ENCODE measurements around the gene USF2.

- TF ChIP-seq CTCF (IDR thresholded peaks at IDR 0.05; ENCODE audit: poor library complexity, severe bottlenecking) (no peak), POLR2AphosphoS5 (IDR thresholded peaks at IDR 0.05) (no peak)
Observed at GRCh38 chr19:35278578-35279284, 10.0 kb downstream of the USF2 start.

Data from neural cell (in vitro differentiated cells).